ENCODE measurements around the gene MAT1A.

DNA sequence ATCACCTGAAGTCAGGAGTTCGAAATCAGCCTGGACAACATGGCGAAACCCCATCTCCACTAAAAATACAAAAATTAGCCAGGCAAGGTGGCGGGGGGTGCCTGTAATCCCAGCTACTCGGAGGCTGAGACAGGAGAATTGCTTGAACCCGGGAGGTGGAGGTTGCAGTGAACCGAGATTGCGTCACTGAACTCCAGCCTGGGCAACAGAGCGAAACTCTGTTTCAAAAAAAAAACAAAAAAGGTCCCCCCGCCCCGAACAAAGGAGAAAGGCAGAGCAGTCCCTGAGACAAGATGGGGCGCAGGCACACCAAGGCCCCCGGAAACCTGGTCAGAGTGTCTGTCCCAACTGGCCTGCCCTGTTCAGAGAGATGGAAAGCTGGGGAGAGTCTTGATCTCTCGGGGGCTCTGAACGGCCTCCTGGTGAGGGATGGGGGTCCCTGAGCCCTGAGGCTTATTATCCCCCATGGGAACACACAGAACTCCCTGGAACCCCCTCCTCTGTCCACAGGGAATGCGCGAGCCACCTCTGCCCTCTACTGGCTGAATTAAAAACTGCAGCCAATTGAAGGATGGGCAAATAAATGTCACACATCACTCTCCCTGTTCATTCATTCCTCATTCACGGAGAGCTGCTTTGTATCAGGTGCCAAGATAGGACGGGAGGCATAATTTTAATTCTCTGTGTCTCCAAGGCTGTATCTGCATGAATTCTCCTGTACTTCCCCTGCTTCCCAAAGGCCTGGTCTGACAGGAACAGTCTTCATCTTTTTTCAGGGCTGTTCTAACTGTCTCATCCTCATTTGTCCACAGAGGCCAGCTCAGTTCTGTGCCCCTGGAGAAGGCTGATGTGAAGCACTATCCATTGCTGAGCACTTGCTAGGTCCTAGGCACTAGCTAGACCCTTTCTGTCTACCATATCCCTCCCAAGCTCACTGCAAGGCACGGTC is 28.9 kb downstream of the MAT1A start:
- TF ChIP-seq POLR2A (IDR thresholded peaks at IDR 0.05) (no peak), CTCF (IDR thresholded peaks at IDR 0.05) (peak; percentile 50 to 92 (median 82))

All from testis (tissue), 2 donors.